ENCODE results near the gene XYLB.

XYLB gene

GRCh38 chr3:38365469-38366062, 19.0 kb downstream of the XYLB start:
- Histone ChIP-seq H3K9me3 (ENCODE audit: insufficient read depth, low read length) (peaks cover 6% of the 10 kb centered on the region; the same call in 1 of the 2 replicates), H3K9ac (ENCODE audit: insufficient read length, low read depth) (no peak overlapping the region), H3K36me3 (ENCODE audit: insufficient read depth, insufficient read length, low read length) (peaks cover 78% of the 10 kb centered on the region), H3K27me3 (ENCODE audit: insufficient read depth, insufficient read length) (no peaks in the 10 kb centered on the region), H3K4me3 (ENCODE audit: insufficient read length, low read depth) (no peak overlapping the region), H3K4me1 (ENCODE audit: insufficient read depth, insufficient read length) (no peaks in the 10 kb centered on the region)
- TF ChIP-seq SUZ12 (IDR thresholded peaks at IDR 0.05; ENCODE audit: extremely low read depth, insufficient read depth, insufficient read length) (no peak), YY1 (IDR thresholded peaks at IDR 0.05; ENCODE audit: insufficient read depth, insufficient read length) (no peak), ZNF274 (IDR thresholded peaks at IDR 0.05; ENCODE audit: low read depth, low read length) (no peak)
- no peak for DNase-seq (ENCODE audit: low read depth, low spot score)

- H3K4me3 ChIP-seq (ENCODE audit: insufficient read length, low read depth), result no peak overlapping the region
- peaks cover 6% of the 10 kb centered on the region; the same call in 1 of the 2 replicates for H3K9me3 ChIP-seq (ENCODE audit: insufficient read depth, low read length)
- H3K36me3 ChIP-seq (ENCODE audit: insufficient read depth, insufficient read length, low read length), result peaks cover 82% of the 10 kb centered on the region
- TF ChIP-seq SUZ12 (IDR thresholded peaks at IDR 0.05; ENCODE audit: extremely low read depth, insufficient read depth, insufficient read length) (no peak), YY1 (IDR thresholded peaks at IDR 0.05; ENCODE audit: insufficient read depth, insufficient read length) (no peak), ZNF274 (IDR thresholded peaks at IDR 0.05; ENCODE audit: low read depth, low read length) (no peak)
- H3K9ac ChIP-seq (ENCODE audit: insufficient read length, low read depth), result no peak overlapping the region
- no peak for DNase-seq (ENCODE audit: low read depth, low spot score)
- no peaks in the 10 kb centered on the region for H3K4me1 ChIP-seq (ENCODE audit: insufficient read depth, insufficient read length)
- no peaks in the 10 kb centered on the region for H3K27me3 ChIP-seq (ENCODE audit: insufficient read depth, insufficient read length)
Observed at GRCh38 chr3:38366082-38366481, 19.5 kb downstream of the XYLB start.

- H3K36me3 ChIP-seq (ENCODE audit: insufficient read depth, insufficient read length, low read length), result peaks cover 85% of the 10 kb centered on the region
- H3K4me3 ChIP-seq (ENCODE audit: insufficient read length, low read depth), result no peak overlapping the region
- no peaks in the 10 kb centered on the region for H3K27me3 ChIP-seq (ENCODE audit: insufficient read depth, insufficient read length)
- H3K9ac ChIP-seq (ENCODE audit: insufficient read length, low read depth), result no peak overlapping the region
- peaks cover 2% of the 10 kb centered on the region for H3K4me1 ChIP-seq (ENCODE audit: insufficient read depth, insufficient read length)
- H3K9me3 ChIP-seq (ENCODE audit: insufficient read depth, low read length), result peaks cover 6% of the 10 kb centered on the region; the same call in 1 of the 2 replicates
- TF ChIP-seq SUZ12 (IDR thresholded peaks at IDR 0.05; ENCODE audit: extremely low read depth, insufficient read depth, insufficient read length) (no peak), ZNF274 (IDR thresholded peaks at IDR 0.05; ENCODE audit: low read depth, low read length) (no peak), YY1 (IDR thresholded peaks at IDR 0.05; ENCODE audit: insufficient read depth, insufficient read length) (no peak)
- no peak for DNase-seq (ENCODE audit: low read depth, low spot score)
Observed at GRCh38 chr3:38367779-38368178, 21.2 kb downstream of the XYLB start.

GRCh38 chr3:38368238-38368637, 21.7 kb downstream of the XYLB start:
- Histone ChIP-seq H3K4me1 (ENCODE audit: insufficient read depth, insufficient read length) (peaks cover 2% of the 10 kb centered on the region), H3K36me3 (ENCODE audit: insufficient read depth, insufficient read length, low read length) (peaks cover 85% of the 10 kb centered on the region), H3K9ac (ENCODE audit: insufficient read length, low read depth) (no peak overlapping the region), H3K27me3 (ENCODE audit: insufficient read depth, insufficient read length) (no peaks in the 10 kb centered on the region), H3K9me3 (ENCODE audit: insufficient read depth, low read length) (peaks cover 6% of the 10 kb centered on the region; the same call in 1 of the 2 replicates), H3K4me3 (ENCODE audit: insufficient read length, low read depth) (no peak overlapping the region)
- no peak for DNase-seq (ENCODE audit: low read depth, low spot score)
- TF ChIP-seq YY1 (IDR thresholded peaks at IDR 0.05; ENCODE audit: insufficient read depth, insufficient read length) (no peak), ZNF274 (IDR thresholded peaks at IDR 0.05; ENCODE audit: low read depth, low read length) (no peak), SUZ12 (IDR thresholded peaks at IDR 0.05; ENCODE audit: extremely low read depth, insufficient read depth, insufficient read length) (no peak)

GRCh38 chr3:38369186-38369585, 22.6 kb downstream of the XYLB start:
- Histone ChIP-seq H3K4me3 (ENCODE audit: insufficient read length, low read depth) (no peak overlapping the region), H3K27me3 (ENCODE audit: insufficient read depth, insufficient read length) (no peaks in the 10 kb centered on the region), H3K36me3 (ENCODE audit: insufficient read depth, insufficient read length, low read length) (peaks cover 85% of the 10 kb centered on the region), H3K9ac (ENCODE audit: insufficient read length, low read depth) (no peak overlapping the region), H3K4me1 (ENCODE audit: insufficient read depth, insufficient read length) (peaks cover 2% of the 10 kb centered on the region), H3K9me3 (ENCODE audit: insufficient read depth, low read length) (peaks cover 6% of the 10 kb centered on the region; the same call in 1 of the 2 replicates)
- DNase-seq (ENCODE audit: low read depth, low spot score), result no peak
- TF ChIP-seq YY1 (IDR thresholded peaks at IDR 0.05; ENCODE audit: insufficient read depth, insufficient read length) (no peak), SUZ12 (IDR thresholded peaks at IDR 0.05; ENCODE audit: extremely low read depth, insufficient read depth, insufficient read length) (no peak), ZNF274 (IDR thresholded peaks at IDR 0.05; ENCODE audit: low read depth, low read length) (no peak)

GRCh38 chr3:38370149-38370548, 23.6 kb downstream of the XYLB start:
- Histone ChIP-seq H3K36me3 (ENCODE audit: insufficient read depth, insufficient read length, low read length) (peaks cover 87% of the 10 kb centered on the region), H3K9ac (ENCODE audit: insufficient read length, low read depth) (no peak overlapping the region), H3K27me3 (ENCODE audit: insufficient read depth, insufficient read length) (no peaks in the 10 kb centered on the region), H3K4me1 (ENCODE audit: insufficient read depth, insufficient read length) (peaks cover 2% of the 10 kb centered on the region), H3K4me3 (ENCODE audit: insufficient read length, low read depth) (no peak overlapping the region), H3K9me3 (ENCODE audit: insufficient read depth, low read length) (peaks cover 6% of the 10 kb centered on the region; the same call in 1 of the 2 replicates)
- no peak for DNase-seq (ENCODE audit: low read depth, low spot score)
- TF ChIP-seq ZNF274 (IDR thresholded peaks at IDR 0.05; ENCODE audit: low read depth, low read length) (no peak), SUZ12 (IDR thresholded peaks at IDR 0.05; ENCODE audit: extremely low read depth, insufficient read depth, insufficient read length) (no peak), YY1 (IDR thresholded peaks at IDR 0.05; ENCODE audit: insufficient read depth, insufficient read length) (no peak)

GRCh38 chr3:38370861-38371260, 24.3 kb downstream of the XYLB start:
- Histone ChIP-seq H3K9ac (ENCODE audit: insufficient read length, low read depth) (no peak overlapping the region), H3K36me3 (ENCODE audit: insufficient read depth, insufficient read length, low read length) (peaks cover 87% of the 10 kb centered on the region), H3K27me3 (ENCODE audit: insufficient read depth, insufficient read length) (no peaks in the 10 kb centered on the region), H3K4me3 (ENCODE audit: insufficient read length, low read depth) (no peak overlapping the region), H3K4me1 (ENCODE audit: insufficient read depth, insufficient read length) (peaks cover 2% of the 10 kb centered on the region), H3K9me3 (ENCODE audit: insufficient read depth, low read length) (peaks cover 6% of the 10 kb centered on the region; the same call in 1 of the 2 replicates)
- DNase-seq (ENCODE audit: low read depth, low spot score), result no peak
- TF ChIP-seq ZNF274 (IDR thresholded peaks at IDR 0.05; ENCODE audit: low read depth, low read length) (no peak), SUZ12 (IDR thresholded peaks at IDR 0.05; ENCODE audit: extremely low read depth, insufficient read depth, insufficient read length) (no peak), YY1 (IDR thresholded peaks at IDR 0.05; ENCODE audit: insufficient read depth, insufficient read length) (no peak)
